Measurements from ENCODE around the gene PHKG2. TPM values are rescaled to one million over a fixed set of nuclear protein-coding genes. Genes with fewer than 3 reads are reported as not detected.

The PHKG2 gene
- polyA plus RNA-seq, 2 of the 4 experiments (the other 2 are of a cell fraction) = 28.0 to 37.3 TPM

GRCh38 chr16:30750201-30750600 lies 2.0 kb downstream of the PHKG2 start (continued):
- TF ChIP-seq HOXB13 (CRISPR knock-in tag; IDR thresholded peaks at IDR 0.05; ENCODE audit: low read depth) (no peak), NR3C1 (IDR thresholded peaks at IDR 0.05) (no peak), RARB (CRISPR knock-in tag; IDR thresholded peaks at IDR 0.05) (no peak), EHF (CRISPR knock-in tag; IDR thresholded peaks at IDR 0.05) (no peak)

GRCh38 chr16:30750876-30751465 lies 2.7 kb downstream of the PHKG2 start:
- FAIRE-seq (no peak), DNase-seq (ENCODE audit: low read depth in 1 of 2, low spot score in 1 of 2) (no peak), ATAC-seq (no peak)
- H3K4me1 ChIP-seq = peaks cover 8% of the 10 kb centered on the region
- ChIA-PET POLR2A (no interaction called here), CTCF (interaction anchor here (0.6 to 1.4 kb wide), 5 partner anchors 10 to 38 kb away, joined by 3 to 4 read pairs (median 4); partner anchors contain the start of gene CFAP119)
- no peaks in the 10 kb centered on the region for H3K9me3 ChIP-seq
- no peak overlapping the region for H3K4me2 ChIP-seq
- H3K4me3 ChIP-seq = no peak overlapping the region
- TF ChIP-seq ZFP36 (IDR thresholded peaks at IDR 0.05; ENCODE audit: borderline replicate concordance, partially characterized antibody) (no peak), E2F6 (IDR thresholded peaks at IDR 0.05; ENCODE audit: borderline replicate concordance, low read depth) (no peak), RNF2 (IDR thresholded peaks at IDR 0.05; ENCODE audit: borderline replicate concordance, low read depth) (no peak), MAZ (IDR thresholded peaks at IDR 0.05; ENCODE audit: borderline replicate concordance, low read depth, low read length) (no peak), FOXS1 (CRISPR knock-in tag; IDR thresholded peaks at IDR 0.05) (no peak), MYC (IDR thresholded peaks at IDR 0.05; ENCODE audit: borderline replicate concordance, low read length) (no peak), HDAC2 (IDR thresholded peaks at IDR 0.05) (no peak), CBX8 (IDR thresholded peaks at IDR 0.05) (no peak), MAFK (IDR thresholded peaks at IDR 0.05; ENCODE audit: partially characterized antibody) (no peak), ELK1 (IDR thresholded peaks at IDR 0.05; ENCODE audit: low read depth, low read length) (no peak), KDM5A (IDR thresholded peaks at IDR 0.05) (no peak)
- WGBS (ENCODE audit: missing lambda C conversion rate) = 91% methylated on average over 20 of the region's 20 CpGs
- H3K27ac ChIP-seq = no peak overlapping the region

- no peak for DNase-seq (ENCODE audit: low read depth in 1 of 2, low spot score in 1 of 2)
- POLR2A ChIA-PET = no interaction called here
- no peak overlapping the region for H3K4me2 ChIP-seq
- 88% methylated on average over 4 of the region's 4 CpGs for WGBS (ENCODE audit: missing lambda C conversion rate)
- CTCF ChIA-PET = interaction anchor here (0.6 kb wide), 1 partner anchor 91 kb away, joined by 3 read pairs; no protein-coding TSS in a partner anchor
- TF ChIP-seq ZSCAN20 (CRISPR knock-in tag; IDR thresholded peaks at IDR 0.05) (no peak), EHF (CRISPR knock-in tag; IDR thresholded peaks at IDR 0.05) (no peak), ZFP36 (IDR thresholded peaks at IDR 0.05; ENCODE audit: borderline replicate concordance, partially characterized antibody) (no peak), MAX (IDR thresholded peaks at IDR 0.05) (no peak), NPAS2 (CRISPR knock-in tag; IDR thresholded peaks at IDR 0.05; ENCODE audit: borderline replicate concordance) (no peak), JUN (IDR thresholded peaks at IDR 0.05) (no peak), ESRRA (IDR thresholded peaks at IDR 0.05; ENCODE audit: borderline replicate concordance, low read length) (no peak), RNF2 (IDR thresholded peaks at IDR 0.05; ENCODE audit: borderline replicate concordance, low read depth) (no peak), HOXB5 (CRISPR knock-in tag; IDR thresholded peaks at IDR 0.05) (no peak), TP53 (CRISPR knock-in tag; IDR thresholded peaks at IDR 0.05) (no peak), RARB (CRISPR knock-in tag; IDR thresholded peaks at IDR 0.05) (no peak)
- no peak overlapping the region for H3K27ac ChIP-seq
- no peaks in the 10 kb centered on the region for H3K4me1 ChIP-seq
- ATAC-seq = no peak
- FAIRE-seq = no peak
- no peaks in the 10 kb centered on the region for H3K9me3 ChIP-seq
- no peak overlapping the region for H3K4me3 ChIP-seq
Measured at GRCh38 chr16:30753596-30753995, 5.4 kb downstream of the PHKG2 start.

All from A549 (cell line).